Body of pancreas (tissue), 4 donors: ENCODE data around the gene NACC2. TPM values are rescaled to one million over a fixed set of nuclear protein-coding genes. Genes with fewer than 3 reads are reported as not detected.

Experiments used
- ATAC-seq: fragments of 150-250 bp; one replicate; pipeline ENCODE4 v1.9.1; 2016
- DNase-seq, 4 donors: peaks; one replicate each; pipeline ENCODE4 v3.0.0-alpha.2; 2019
- H3K27ac ChIP-seq, 4 donors: fragments of 200-600 bp; sonication (generic); 1 replicate in 3 of 4; 2 replicates in 1 of 4; pipeline versions ENCODE4 v1.5.1 to v1.6.1; 2016 to 2019; ENCODE audit warnings: mild to moderate bottlenecking in 1 of 4, mixed read lengths in 1 of 4, moderate library complexity in 1 of 4
- H3K27me3 ChIP-seq, 2 donors: fragments of 200-600 bp; sonication (generic); one replicate each; pipeline ENCODE4 v1.6.0; 2016; ENCODE audit warnings: mild to moderate bottlenecking in 1 of 2
- H3K36me3 ChIP-seq, 2 donors: fragments of 200-600 bp; sonication (generic); replicated peaks in 1 of 2; 2 replicates each; pipeline ENCODE4 v1.5.1; 2016; ENCODE audit warnings: low read depth in 2 of 2; ENCODE audit not compliant: insufficient read depth in 1 of 2
- H3K4me1 ChIP-seq: fragments of 200-600 bp; sonication (generic); one replicate; pipeline ENCODE4 v1.6.0; 2016
- H3K4me3 ChIP-seq, 2 donors: fragments of 200-600 bp; sonication (generic); 1 replicate in 1 of 2; 2 replicates in 1 of 2; pipeline ENCODE4 v1.5.1; 2016 to 2019
- H3K9me3 ChIP-seq, 3 donors: fragments of 200-600 bp; sonication (generic); 1 replicate in 2 of 3; 2 replicates in 1 of 3; pipeline ENCODE4 v1.5.1; 2016
- POLR2A ChIP-seq, 3 donors: fragments of 450-650 bp; IDR thresholded peaks; one replicate each; pipeline ENCODE4 v1.6.1; 2016; ENCODE audit warnings: antibody characterized with exemption in 3 of 3, mild to moderate bottlenecking in 2 of 3
- WGBS, 2 donors: methylation state at CpG; one replicate each; pipeline ENCODE4 v1.1.5; 2017; 5-methylcytosine and 5-hydroxymethylcytosine counted together
- intact Hi-C: fragments of 100-400 bp; cut with DNase I; formaldehyde crosslinking; loops from one replicate; pipeline ENCODE4 v1.15.1; 2023
- total RNA-seq, 2 donors: library from RNA; depleted of rRNA; stranded (reverse); fragments of >200 nt; gene quantifications; one replicate each; pipeline ENCODE4 v1.1.0, GENCODE V29; 2016
- TF ChIP-seq, protein P1 (sequence below), 7 experiments: fragments of 450-650 bp in 4 of 7; fragments of 200-600 bp in 3 of 7; sonication (generic) in 3 of 7; IDR thresholded peaks; one replicate each; pipeline ENCODE4 v1.5.1; 2016 to 2019; ENCODE audit warnings: antibody characterized with exemption in 7 of 7

NACC2 gene
- total RNA-seq, 2 donors from 2014 or later = 16.6 to 21.1 TPM

DNA sequence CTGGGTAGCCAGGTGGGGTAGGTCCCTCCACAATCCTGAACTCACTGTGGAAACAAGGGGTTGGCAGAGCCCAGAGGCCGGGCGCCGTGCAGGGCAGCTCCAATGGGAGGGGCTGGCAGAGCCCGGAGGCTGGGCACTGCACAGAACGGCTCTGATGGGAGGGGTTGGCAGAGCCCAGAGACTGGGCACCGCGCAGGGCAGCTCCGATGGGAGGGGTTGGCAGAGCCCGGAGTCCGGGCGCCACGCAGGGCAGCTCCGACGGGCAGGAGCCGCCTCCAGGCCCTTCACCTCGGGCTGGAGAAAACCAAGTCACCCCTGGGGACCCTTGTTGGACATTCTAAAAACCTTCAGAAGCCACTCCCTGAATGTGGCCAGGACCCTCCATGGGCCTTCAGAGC is 9.3 kb downstream of the NACC2 start:
- TF ChIP-seq, protein P1, sequence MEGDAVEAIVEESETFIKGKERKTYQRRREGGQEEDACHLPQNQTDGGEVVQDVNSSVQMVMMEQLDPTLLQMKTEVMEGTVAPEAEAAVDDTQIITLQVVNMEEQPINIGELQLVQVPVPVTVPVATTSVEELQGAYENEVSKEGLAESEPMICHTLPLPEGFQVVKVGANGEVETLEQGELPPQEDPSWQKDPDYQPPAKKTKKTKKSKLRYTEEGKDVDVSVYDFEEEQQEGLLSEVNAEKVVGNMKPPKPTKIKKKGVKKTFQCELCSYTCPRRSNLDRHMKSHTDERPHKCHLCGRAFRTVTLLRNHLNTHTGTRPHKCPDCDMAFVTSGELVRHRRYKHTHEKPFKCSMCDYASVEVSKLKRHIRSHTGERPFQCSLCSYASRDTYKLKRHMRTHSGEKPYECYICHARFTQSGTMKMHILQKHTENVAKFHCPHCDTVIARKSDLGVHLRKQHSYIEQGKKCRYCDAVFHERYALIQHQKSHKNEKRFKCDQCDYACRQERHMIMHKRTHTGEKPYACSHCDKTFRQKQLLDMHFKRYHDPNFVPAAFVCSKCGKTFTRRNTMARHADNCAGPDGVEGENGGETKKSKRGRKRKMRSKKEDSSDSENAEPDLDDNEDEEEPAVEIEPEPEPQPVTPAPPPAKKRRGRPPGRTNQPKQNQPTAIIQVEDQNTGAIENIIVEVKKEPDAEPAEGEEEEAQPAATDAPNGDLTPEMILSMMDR (IDR thresholded peaks at IDR 0.05) = no peak
- TF ChIP-seq POLR2A (IDR thresholded peaks at IDR 0.05) = no peak
- peak overlapping the region; percentile 18 to 64 (median 49) for H3K27ac ChIP-seq
- 0 to 26% methylated on average over 5 to 16 of the region's 16 CpGs for WGBS, 2 donors
- H3K9me3 ChIP-seq = no peaks in the 10 kb centered on the region
- peak; percentile 89 for ATAC-seq
- no peaks in the 10 kb centered on the region for H3K36me3 ChIP-seq
- H3K4me3 ChIP-seq = no peak overlapping the region
- peaks cover 64% of the 10 kb centered on the region for H3K4me1 ChIP-seq
- H3K27me3 ChIP-seq = no peaks in the 10 kb centered on the region
- peak; percentile 80 to 90 (median 86) for DNase-seq
- intact Hi-C loops = no loop called here

- DNase-seq (no peak), ATAC-seq (no peak)
- intact Hi-C loops = no loop called here
- Histone ChIP-seq H3K4me3 (no peak overlapping the region), H3K4me1 (peaks cover 64% of the 10 kb centered on the region), H3K27me3 (no peaks in the 10 kb centered on the region), H3K27ac (no peak overlapping the region), H3K9me3 (no peaks in the 10 kb centered on the region), H3K36me3 (no peaks in the 10 kb centered on the region)
- no peak for TF ChIP-seq POLR2A (IDR thresholded peaks at IDR 0.05)
- TF ChIP-seq, protein P1 (IDR thresholded peaks at IDR 0.05) = no peak
- 85 to 86% methylated on average over 19 to 33 of the region's 33 CpGs for WGBS, 2 donors
These were observed 10.8 kb downstream of the NACC2 start for GRCh38 chr9:136084063-136084944.

- DNase-seq (no peak), ATAC-seq (no peak)
- intact Hi-C loops = no loop called here
- 89 to 92% methylated on average over 20 to 24 of the region's 24 CpGs for WGBS, 2 donors
- TF ChIP-seq, protein P1 (IDR thresholded peaks at IDR 0.05) = no peak
- TF ChIP-seq POLR2A (IDR thresholded peaks at IDR 0.05) = no peak
- no peaks in the 10 kb centered on the region for H3K36me3 ChIP-seq
- H3K4me1 ChIP-seq = peaks cover 59% of the 10 kb centered on the region
- H3K27ac ChIP-seq = no peak overlapping the region
- H3K4me3 ChIP-seq = no peak overlapping the region
- no peaks in the 10 kb centered on the region for H3K27me3 ChIP-seq
- no peaks in the 10 kb centered on the region for H3K9me3 ChIP-seq
These were observed 11.5 kb downstream of the NACC2 start for GRCh38 chr9:136083558-136084062.

DNA sequence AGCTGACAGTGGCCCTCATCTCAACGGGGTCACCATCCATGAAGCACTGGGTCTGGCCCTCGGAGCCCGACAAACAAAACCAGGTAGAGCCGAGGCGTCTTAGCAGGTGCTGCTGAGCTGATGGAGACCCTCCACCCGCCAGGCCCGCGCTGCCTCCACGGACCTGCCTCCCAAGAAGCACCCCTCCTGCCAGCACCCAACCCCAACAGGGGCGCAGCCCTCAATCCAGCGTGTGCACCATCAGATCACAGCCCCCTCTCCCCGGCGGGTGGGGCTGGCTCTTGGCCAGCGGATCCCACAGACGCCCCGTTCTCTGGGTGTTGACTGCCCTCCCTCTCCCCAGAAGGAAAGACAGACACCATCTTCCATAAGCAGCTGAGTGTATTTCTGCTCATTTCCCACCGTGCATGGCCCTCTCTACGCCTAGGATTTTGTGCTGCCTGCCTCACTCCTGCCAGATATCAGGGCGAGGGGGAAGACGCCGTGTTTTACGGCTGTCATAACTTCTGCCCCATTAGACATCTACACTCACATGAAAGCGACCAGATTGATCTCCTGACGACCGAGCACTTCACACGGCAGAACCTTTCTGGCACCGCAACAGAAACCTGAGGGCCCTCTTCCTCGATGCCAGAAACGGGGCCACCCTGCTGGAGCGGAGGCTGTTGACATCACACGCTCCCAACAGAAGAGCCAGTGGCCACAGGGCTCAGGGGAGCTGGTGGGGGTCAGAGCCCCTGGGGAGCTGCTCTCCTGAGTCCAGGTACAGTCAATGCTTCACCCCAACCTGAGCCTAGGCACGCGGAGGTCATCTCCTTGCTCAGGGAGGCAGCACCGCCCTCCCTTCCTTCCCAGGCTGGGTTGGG is 12.4 kb downstream of the NACC2 start:
- TF ChIP-seq, protein P1 (IDR thresholded peaks at IDR 0.05) = no peak
- no peak for TF ChIP-seq POLR2A (IDR thresholded peaks at IDR 0.05)
- Histone ChIP-seq H3K4me3 (no peak overlapping the region), H3K27ac (no peak overlapping the region), H3K36me3 (no peaks in the 10 kb centered on the region), H3K9me3 (no peaks in the 10 kb centered on the region), H3K27me3 (no peaks in the 10 kb centered on the region), H3K4me1 (peaks cover 55% of the 10 kb centered on the region)
- no peak for ATAC-seq
- peak in 1 of 4 donors; percentile 13 for DNase-seq
- 83 to 85% methylated on average over 14 to 31 of the region's 34 CpGs for WGBS, 2 donors
- intact Hi-C loops = no loop called here
